GM19452 (cell line): ENCODE results near the gene PCDHGB7.
"Not testable (repeated sequence)": the region's sequence is repeated elsewhere in the genome, so short reads cannot be mapped to it uniquely, and the experiment has no call there.

ENCODE experiments used
- ATAC-seq: cut with Tn5 transposase; IDR thresholded peaks from one replicate; pipeline ENCODE4 v1.9.1; 2021; ENCODE audit not compliant: unreplicated experiment

PCDHGB7 gene

GRCh38 chr5:141394401-141395187 lies 22.9 kb upstream of the PCDHGB7 start:
- ATAC-seq = not testable (repeated sequence)

GRCh38 chr5:141397756-141398551 lies 19.5 kb upstream of the PCDHGB7 start, which contains the start of gene PCDHGB5:
Gene PCDHGB5 (plus strand): TSS chr5:141397947. CDS start chr5:141398128, 181 bp downstream.
- peak; percentile 83 for ATAC-seq

- ATAC-seq = no peak
Measured at GRCh38 chr5:141398608-141399007, 18.9 kb upstream of the PCDHGB7 start.

GRCh38 chr5:141399555-141400258 lies 17.8 kb upstream of the PCDHGB7 start:
- ATAC-seq = no peak

- no peak for ATAC-seq
Measured at GRCh38 chr5:141402553-141403243, 14.8 kb upstream of the PCDHGB7 start, which contains the start of gene PCDHGA9. Gene PCDHGA9 (plus strand): TSS chr5:141402778. CDS start chr5:141402953, 175 bp downstream.

- ATAC-seq = no peak
Measured at GRCh38 chr5:141403387-141403786, 14.1 kb upstream of the PCDHGB7 start.

GRCh38 chr5:141407790-141408505 lies 9.5 kb upstream of the PCDHGB7 start, which contains the start of gene PCDHGB6:
Gene PCDHGB6 (plus strand): TSS chr5:141408021. CDS start chr5:141408203, 182 bp downstream.
- peak; percentile 86 for ATAC-seq

GRCh38 chr5:141409598-141410306 lies 7.7 kb upstream of the PCDHGB7 start:
- ATAC-seq = no peak

- ATAC-seq = no peak
Measured at GRCh38 chr5:141411575-141411974, 5.9 kb upstream of the PCDHGB7 start.

- peak; percentile 54 for ATAC-seq
Measured at GRCh38 chr5:141412854-141413539, 4.5 kb upstream of the PCDHGB7 start, which contains the start of gene PCDHGA10. Gene PCDHGA10 (plus strand): TSS chr5:141412987. CDS start chr5:141413176, 189 bp downstream.

GRCh38 chr5:141413540-141414069 lies 3.9 kb upstream of the PCDHGB7 start:
- no peak for ATAC-seq

GRCh38 chr5:141414548-141415274 lies 2.8 kb upstream of the PCDHGB7 start:
- ATAC-seq = not testable (repeated sequence)

- not testable (repeated sequence) for ATAC-seq
Measured at GRCh38 chr5:141415275-141415618, 2.2 kb upstream of the PCDHGB7 start.

- no peak for ATAC-seq
Measured at GRCh38 chr5:141419074-141419880, 1.8 kb downstream of the PCDHGB7 start.

- peak; percentile 41 for ATAC-seq
Measured at GRCh38 chr5:141420855-141421488, 3.5 kb downstream of the PCDHGB7 start, which contains the start of gene PCDHGA11. Gene PCDHGA11 (plus strand): TSS chr5:141421051. CDS start chr5:141421228, 177 bp downstream.

- no peak for ATAC-seq
Measured at GRCh38 chr5:141421489-141421855, 4.0 kb downstream of the PCDHGB7 start.
